H9 (cell line): ENCODE results near the gene MICA. TPM values are rescaled to one million over a fixed set of nuclear protein-coding genes. Genes with fewer than 3 reads are reported as not detected.

Experiments used
- DNase-seq: peaks from one replicate; pipeline ENCODE4 v3.0.0-alpha.2; 2017
- H2AFZ ChIP-seq: one replicate; pipeline ENCODE4 v1.6.1; 2013; ENCODE audit warnings: mild to moderate bottlenecking, low read length, control low read depth, moderate library complexity
- H2AK5ac ChIP-seq: 2 replicates; pipeline ENCODE4 v1.6.1; 2013; ENCODE audit warnings: low read length, control low read depth, mixed read lengths; ENCODE audit not compliant: insufficient read length
- H2BK120ac ChIP-seq: one replicate; pipeline ENCODE4 v1.6.1; 2013; ENCODE audit warnings: low read depth, mild to moderate bottlenecking, low read length, control low read depth, inconsistent platforms; ENCODE audit not compliant: poor library complexity, severe bottlenecking
- H2BK12ac ChIP-seq: 2 replicates; pipeline ENCODE4 v1.6.1; 2013; ENCODE audit warnings: low read length, control low read depth, mixed read lengths, low read depth; ENCODE audit not compliant: insufficient read length
- H2BK15ac ChIP-seq: 2 replicates; pipeline ENCODE4 v1.6.1; 2013; ENCODE audit warnings: low read depth, low read length, control low read depth
- H2BK20ac ChIP-seq: one replicate; pipeline ENCODE4 v1.6.1; 2013; ENCODE audit warnings: low read depth, mild to moderate bottlenecking, low read length, control low read depth, inconsistent platforms; ENCODE audit not compliant: poor library complexity, severe bottlenecking
- H2BK5ac ChIP-seq: 2 replicates; pipeline ENCODE4 v1.6.1; 2013; ENCODE audit warnings: low read length, control low read depth, mixed read lengths; ENCODE audit not compliant: insufficient read length
- H3K14ac ChIP-seq: 2 replicates; pipeline ENCODE4 v1.6.1; 2013; ENCODE audit warnings: low read length, control low read depth; ENCODE audit not compliant: insufficient read depth
- H3K18ac ChIP-seq: 2 replicates; pipeline ENCODE4 v1.6.1; 2013; ENCODE audit warnings: low read depth, mild to moderate bottlenecking, mixed read lengths, low read length, control low read depth; ENCODE audit not compliant: insufficient read length
- H3K23ac ChIP-seq: 2 replicates; pipeline ENCODE4 v1.6.1; 2013; ENCODE audit warnings: low read length, control low read depth, mixed read lengths, low read depth; ENCODE audit not compliant: insufficient read length
- H3K23me2 ChIP-seq: 2 replicates; pipeline ENCODE4 v1.6.1; 2013; ENCODE audit warnings: low read depth, mild to moderate bottlenecking, mixed read lengths, low read length, control low read depth; ENCODE audit not compliant: insufficient read length, poor library complexity, severe bottlenecking
- H3K27ac ChIP-seq: 2 replicates; pipeline ENCODE4 v1.5.1; 2013; ENCODE audit warnings: low read length, control low read depth, mixed read lengths, low read depth; ENCODE audit not compliant: insufficient read length
- H3K27me3 ChIP-seq: 2 replicates; pipeline ENCODE4 v1.6.1; 2013; ENCODE audit warnings: low read length, control low read depth, inconsistent platforms; ENCODE audit not compliant: insufficient read depth
- H3K4ac ChIP-seq: 2 replicates; pipeline ENCODE4 v1.6.1; 2013; ENCODE audit warnings: low read depth, mild to moderate bottlenecking, control low read depth, inconsistent platforms, low read length, moderate library complexity
- H3K4me1 ChIP-seq: 2 replicates; pipeline ENCODE4 v1.6.1; 2013; ENCODE audit warnings: low read length, control low read depth, inconsistent platforms; ENCODE audit not compliant: insufficient read depth
- H3K4me2 ChIP-seq: 2 replicates; pipeline ENCODE4 v1.6.1; 2013; ENCODE audit warnings: low read length, control low read depth, mixed read lengths; ENCODE audit not compliant: insufficient read length, insufficient read depth
- H3K56ac ChIP-seq: 2 replicates; pipeline ENCODE4 v1.6.1; 2013; ENCODE audit warnings: low read depth, mild to moderate bottlenecking, mixed read lengths, low read length, control low read depth; ENCODE audit not compliant: insufficient read length
- H3K79me1 ChIP-seq: 2 replicates; pipeline ENCODE4 v1.6.1; 2013; ENCODE audit warnings: low read depth, mild to moderate bottlenecking, moderate library complexity, low read length, control low read depth, inconsistent platforms; ENCODE audit not compliant: insufficient read depth, poor library complexity, severe bottlenecking
- H3K79me2 ChIP-seq: 2 replicates; pipeline ENCODE4 v1.6.1; 2013; ENCODE audit warnings: low read length, control low read depth, inconsistent platforms; ENCODE audit not compliant: insufficient read depth
- H3K9ac ChIP-seq: 2 replicates; pipeline ENCODE4 v1.6.1; 2013; ENCODE audit warnings: low read length, control low read depth, mixed read lengths; ENCODE audit not compliant: insufficient read length; ENCODE audit errors: extremely low read depth
- H3K9me3 ChIP-seq: one replicate; pipeline ENCODE4 v1.6.1; 2013; ENCODE audit warnings: low read depth, low read length, inconsistent platforms; ENCODE audit not compliant: control insufficient read depth
- H3T11ph ChIP-seq: one replicate; pipeline ENCODE4 v1.6.1; 2013; ENCODE audit warnings: mild to moderate bottlenecking, low read length, control low read depth, inconsistent platforms
- H4K20me1 ChIP-seq: one replicate; pipeline ENCODE4 v1.6.1; 2013; ENCODE audit not compliant: control insufficient read depth, insufficient read length, insufficient read depth
- H4K5ac ChIP-seq: 2 replicates; pipeline ENCODE4 v1.6.1; 2013; ENCODE audit warnings: low read depth, mild to moderate bottlenecking, mixed read lengths, low read length, control low read depth; ENCODE audit not compliant: insufficient read length
- H4K8ac ChIP-seq: replicated peaks from 2 replicates; pipeline ENCODE4 v1.6.1; 2013; ENCODE audit warnings: low read length, control low read depth, mixed read lengths, low read depth; ENCODE audit not compliant: insufficient read length
- H4K91ac ChIP-seq: 2 replicates; pipeline ENCODE4 v1.6.1; 2013; ENCODE audit warnings: low read depth, mild to moderate bottlenecking, moderate library complexity, mixed read lengths, low read length, control low read depth; ENCODE audit not compliant: insufficient read length
- H3K27ac Mint-ChIP-seq, 3 experiments: 2 replicates in 2 of 3; 3 replicates in 1 of 3; pipeline ENCODE4 v1.8.0; 2020 to 2021; ENCODE audit warnings: mixed read lengths in 3 of 3, mild to moderate bottlenecking in 1 of 3, moderate library complexity in 1 of 3
- H3K27me3 Mint-ChIP-seq: 2 replicates; pipeline ENCODE4 v1.8.0; 2021; ENCODE audit warnings: low read depth, mild to moderate bottlenecking, moderate library complexity, mixed read lengths
- H3K36me3 Mint-ChIP-seq, 3 experiments: 2 replicates in 2 of 3; 3 replicates in 1 of 3; pipeline ENCODE4 v1.8.0; 2020 to 2021; ENCODE audit warnings: low read depth in 3 of 3, mixed read lengths in 3 of 3; ENCODE audit not compliant: insufficient read depth in 1 of 3
- H3K4me1 Mint-ChIP-seq, 2 experiments: 2 replicates each; pipeline ENCODE4 v1.8.0; 2020; ENCODE audit warnings: mixed read lengths in 2 of 2
- H3K4me3 Mint-ChIP-seq, 2 experiments: 2 replicates in 1 of 2; 3 replicates in 1 of 2; pipeline ENCODE4 v1.8.0; 2020 to 2021; ENCODE audit warnings: mild to moderate bottlenecking in 2 of 2, mixed read lengths in 2 of 2, moderate library complexity in 1 of 2
- H3K9me3 Mint-ChIP-seq, 2 experiments: 2 replicates in 1 of 2; 3 replicates in 1 of 2; pipeline ENCODE4 v1.8.0; 2020; ENCODE audit warnings: mild to moderate bottlenecking in 2 of 2, mixed read lengths in 2 of 2, moderate library complexity in 1 of 2
- WGBS: extraction: QIAGEN DNeasy Blood & Tissue Kit; methylation state at CpG from one replicate; pipeline ENCODE4 v1.1.7; 2013; ENCODE audit warnings: missing lambda C conversion rate, low lambda C conversion rate, mixed read lengths; ENCODE audit not compliant: insufficient read length; ENCODE audit errors: extremely low coverage; 5-methylcytosine and 5-hydroxymethylcytosine counted together
- total RNA-seq: library from RNA; stranded (reverse); gene quantifications from 2 replicates; pipeline ENCODE4 v1.2.1, GENCODE V29; 2021
- TF ChIP-seq, protein P1 (sequence below): fragments of 200-600 bp; sonication (generic); conservative IDR thresholded peaks from 3 replicates; pipeline ENCODE4 v1.8.0; 2021; ENCODE audit warnings: antibody characterized with exemption, mild to moderate bottlenecking

The MICA gene
- total RNA-seq, 1 experiment from 2014 or later = 8.5 TPM

- Mint-ChIP-seq H3K27ac (no peak overlapping the region), H3K4me3 (no peak overlapping the region), H3K9me3 (peaks cover 3 to 19% of the 10 kb centered on the region in 2 experiments; a peak in 4 of 5 replicates), H3K27me3 (peaks cover 32% of the 10 kb centered on the region), H3K36me3 (peaks cover 3 to 6% (median 3%) of the 10 kb centered on the region in 3 experiments), H3K4me1 (peaks cover 40% of the 10 kb centered on the region in 2 experiments)
- no peak overlapping the region for H2BK15ac ChIP-seq
- H4K5ac ChIP-seq = no peak overlapping the region
- DNase-seq = no peak
- H3K9me3 ChIP-seq = no peaks in the 10 kb centered on the region
- H3K4me1 ChIP-seq = no peaks in the 10 kb centered on the region; the same call in 1 of the 2 replicates
- H2AFZ ChIP-seq = no peak overlapping the region
- TF ChIP-seq, protein P1, sequence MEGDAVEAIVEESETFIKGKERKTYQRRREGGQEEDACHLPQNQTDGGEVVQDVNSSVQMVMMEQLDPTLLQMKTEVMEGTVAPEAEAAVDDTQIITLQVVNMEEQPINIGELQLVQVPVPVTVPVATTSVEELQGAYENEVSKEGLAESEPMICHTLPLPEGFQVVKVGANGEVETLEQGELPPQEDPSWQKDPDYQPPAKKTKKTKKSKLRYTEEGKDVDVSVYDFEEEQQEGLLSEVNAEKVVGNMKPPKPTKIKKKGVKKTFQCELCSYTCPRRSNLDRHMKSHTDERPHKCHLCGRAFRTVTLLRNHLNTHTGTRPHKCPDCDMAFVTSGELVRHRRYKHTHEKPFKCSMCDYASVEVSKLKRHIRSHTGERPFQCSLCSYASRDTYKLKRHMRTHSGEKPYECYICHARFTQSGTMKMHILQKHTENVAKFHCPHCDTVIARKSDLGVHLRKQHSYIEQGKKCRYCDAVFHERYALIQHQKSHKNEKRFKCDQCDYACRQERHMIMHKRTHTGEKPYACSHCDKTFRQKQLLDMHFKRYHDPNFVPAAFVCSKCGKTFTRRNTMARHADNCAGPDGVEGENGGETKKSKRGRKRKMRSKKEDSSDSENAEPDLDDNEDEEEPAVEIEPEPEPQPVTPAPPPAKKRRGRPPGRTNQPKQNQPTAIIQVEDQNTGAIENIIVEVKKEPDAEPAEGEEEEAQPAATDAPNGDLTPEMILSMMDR = no peak
- H3K79me2 ChIP-seq = no peaks in the 10 kb centered on the region
- H2BK20ac ChIP-seq = no peak overlapping the region
- H3K56ac ChIP-seq = no peak overlapping the region
- no peaks in the 10 kb centered on the region for H3K79me1 ChIP-seq
- H3K4me2 ChIP-seq = no peak overlapping the region
- no peaks in the 10 kb centered on the region for H3K27me3 ChIP-seq
- H3K14ac ChIP-seq = no peak overlapping the region
- WGBS = no CpG with 5 or more reads among the region's 4 CpGs
- no peak overlapping the region for H3K18ac ChIP-seq
- no peak overlapping the region for H3K27ac ChIP-seq
- H3K23ac ChIP-seq = no peak overlapping the region
- H4K20me1 ChIP-seq = no peaks in the 10 kb centered on the region
- no peak overlapping the region for H3T11ph ChIP-seq
- no peak overlapping the region for H4K91ac ChIP-seq
- no peak overlapping the region for H3K4ac ChIP-seq
- H2AK5ac ChIP-seq = no peak overlapping the region
- no peak overlapping the region for H2BK5ac ChIP-seq
- no peaks in the 10 kb centered on the region for H3K23me2 ChIP-seq
- H4K8ac ChIP-seq = no peak overlapping the region
- H2BK120ac ChIP-seq = no peak overlapping the region
- no peak overlapping the region for H2BK12ac ChIP-seq
- no peak overlapping the region for H3K9ac ChIP-seq
These were observed 9.0 kb upstream of the MICA start for GRCh38 chr6:31394381-31394780.
